Measurements from ENCODE around the gene GSTO1. TPM values are rescaled to one million over a fixed set of nuclear protein-coding genes. Genes with fewer than 3 reads are reported as not detected.
A peak's percentile ranks its signal among the peaks of the same experiment; 100 is the strongest.

The GSTO1 gene
- polyA plus RNA-seq, 3 donors from 2014 or later, result 162 to 223 (median 166) TPM

- H3K4me3 Mint-ChIP-seq, result peak overlapping the region; percentile 42 to 72 (median 64)
- H3K36me3 Mint-ChIP-seq, result peaks cover 0 to 21% (median 0%) of the 10 kb centered on the region in 3 donors
- peaks cover 85 to 96% of the 10 kb centered on the region in 2 donors for H3K4me1 Mint-ChIP-seq
- peaks cover 0 to 2% (median 0%) of the 10 kb centered on the region in 6 donors for H3K9me3 Mint-ChIP-seq
- H3K27ac Mint-ChIP-seq, result peak overlapping the region; percentile 80 to 91 (median 84)
- peaks cover 23 to 66% (median 63%) of the 10 kb centered on the region in 3 donors for H3K27me3 Mint-ChIP-seq (ENCODE audit: low read depth in 3 of 3)
- no peak for DNase-seq
Observed at GRCh38 chr10:104307576-104308438, 53.1 kb downstream of the GSTO1 start.

- Mint-ChIP-seq H3K9me3 (no peaks in the 10 kb centered on the region), H3K4me3 (peak overlapping the region; percentile 42 to 72 (median 64)), H3K4me1 (peaks cover 78 to 89% of the 10 kb centered on the region in 2 donors), H3K27me3 (ENCODE audit: low read depth in 3 of 3) (peaks cover 23 to 73% (median 70%) of the 10 kb centered on the region in 3 donors), H3K36me3 (peaks cover 0 to 27% (median 0%) of the 10 kb centered on the region in 3 donors), H3K27ac (peak overlapping the region; percentile 80 to 91 (median 84))
- peak in 1 of 3 donors; percentile 46 for DNase-seq
Observed at GRCh38 chr10:104308439-104308903, 53.8 kb downstream of the GSTO1 start.

- Mint-ChIP-seq H3K9me3 (no peaks in the 10 kb centered on the region), H3K4me3 (peak overlapping the region in 2 of 5 donors; percentile 52 to 62), H3K27ac (peak overlapping the region; percentile 12 to 76 (median 27)), H3K27me3 (ENCODE audit: low read depth in 3 of 3) (peaks cover 15 to 79% (median 69%) of the 10 kb centered on the region in 3 donors), H3K4me1 (peaks cover 61 to 71% of the 10 kb centered on the region in 2 donors), H3K36me3 (peaks cover 0 to 28% (median 5%) of the 10 kb centered on the region in 3 donors)
- no peak for DNase-seq
Observed at GRCh38 chr10:104309980-104310978, 55.6 kb downstream of the GSTO1 start.

GRCh38 chr10:104311184-104311720 is 56.6 kb downstream of the GSTO1 start:
- Mint-ChIP-seq H3K4me1 (peaks cover 54 to 63% of the 10 kb centered on the region in 2 donors), H3K9me3 (no peaks in the 10 kb centered on the region), H3K4me3 (no peak overlapping the region), H3K27me3 (ENCODE audit: low read depth in 3 of 3) (peaks cover 14 to 80% (median 66%) of the 10 kb centered on the region in 3 donors), H3K27ac (peak overlapping the region in 4 of 6 donors; percentile 22 to 76 (median 42)), H3K36me3 (peaks cover 0 to 28% (median 5%) of the 10 kb centered on the region in 3 donors)
- DNase-seq, result no peak

GRCh38 chr10:104314591-104315485 is 60.1 kb downstream of the GSTO1 start:
- Mint-ChIP-seq H3K27ac (peak overlapping the region in 1 of 6 donors; percentile 40), H3K4me3 (no peak overlapping the region), H3K4me1 (peaks cover 57 to 63% of the 10 kb centered on the region in 2 donors), H3K27me3 (ENCODE audit: low read depth in 3 of 3) (peaks cover 9 to 73% (median 56%) of the 10 kb centered on the region in 3 donors), H3K36me3 (peaks cover 5 to 23% (median 5%) of the 10 kb centered on the region in 3 donors), H3K9me3 (no peaks in the 10 kb centered on the region)
- no peak for DNase-seq

- Mint-ChIP-seq H3K4me1 (peaks cover 59 to 63% of the 10 kb centered on the region in 2 donors), H3K27me3 (ENCODE audit: low read depth in 3 of 3) (peaks cover 8 to 72% (median 54%) of the 10 kb centered on the region in 3 donors), H3K9me3 (no peaks in the 10 kb centered on the region), H3K36me3 (peaks cover 5 to 17% (median 5%) of the 10 kb centered on the region in 3 donors), H3K27ac (no peak overlapping the region), H3K4me3 (no peak overlapping the region)
- no peak for DNase-seq
Observed at GRCh38 chr10:104315486-104315921, 60.8 kb downstream of the GSTO1 start.

GRCh38 chr10:104316321-104317099 is 61.8 kb downstream of the GSTO1 start:
- no peak for DNase-seq
- Mint-ChIP-seq H3K27me3 (ENCODE audit: low read depth in 3 of 3) (peaks cover 6 to 66% (median 52%) of the 10 kb centered on the region in 3 donors), H3K4me3 (no peak overlapping the region), H3K36me3 (peaks cover 5 to 17% (median 5%) of the 10 kb centered on the region in 3 donors), H3K27ac (peak overlapping the region; percentile 15 to 100 (median 55)), H3K4me1 (peaks cover 62 to 63% of the 10 kb centered on the region in 2 donors), H3K9me3 (no peaks in the 10 kb centered on the region)

Other genes starting within 250 kb of the GSTO1 start
- gene COL17A1, start 169.0 kb upstream of the GSTO1 start, polyA plus RNA-seq, result not detected
- gene SFR1, start 132.7 kb upstream of the GSTO1 start, polyA plus RNA-seq, result 10 to 100 TPM; 15.7 to 19.0 (median 16.7) TPM
- gene CFAP43, start 22.5 kb upstream of the GSTO1 start, polyA plus RNA-seq, result under 1 TPM in 1 of 3 donors, not detected in 2; 0.19 TPM
- 1 to 10 TPM in 1 of 3 donors, under 1 TPM in 2; 0.16 to 1.6 (median 0.85) TPM for gene GSTO2, start 14.3 kb downstream of the GSTO1 start, polyA plus RNA-seq
- 10 to 100 TPM; 37.0 to 67.8 (median 53.3) TPM for gene ITPRIP, start 83.6 kb downstream of the GSTO1 start, polyA plus RNA-seq
- not detected for gene CFAP58, start 98.9 kb downstream of the GSTO1 start, polyA plus RNA-seq